HG02642 (cell line): ENCODE data around the gene AOPEP.

Experiments
- ATAC-seq: cut with Tn5 transposase; IDR thresholded peaks from one replicate; pipeline ENCODE4 v1.9.1; 2021; ENCODE audit warnings: mild to moderate bottlenecking; ENCODE audit not compliant: unreplicated experiment, poor library complexity

Gene AOPEP

GRCh38 chr9:95135756-95136155 is 409.3 kb downstream of the AOPEP start:
- no peak for ATAC-seq
